MV-4-11 (cell line): ENCODE measurements around the gene APH1B.
"Not testable (repeated sequence)": the region's sequence is repeated elsewhere in the genome, so short reads cannot be mapped to it uniquely, and the experiment has no call there.

Source experiments
- DNase-seq: peaks from one replicate; lab custom pipeline; 2025; lab: John Stamatoyannopoulos, UW

Gene APH1B

DNA sequence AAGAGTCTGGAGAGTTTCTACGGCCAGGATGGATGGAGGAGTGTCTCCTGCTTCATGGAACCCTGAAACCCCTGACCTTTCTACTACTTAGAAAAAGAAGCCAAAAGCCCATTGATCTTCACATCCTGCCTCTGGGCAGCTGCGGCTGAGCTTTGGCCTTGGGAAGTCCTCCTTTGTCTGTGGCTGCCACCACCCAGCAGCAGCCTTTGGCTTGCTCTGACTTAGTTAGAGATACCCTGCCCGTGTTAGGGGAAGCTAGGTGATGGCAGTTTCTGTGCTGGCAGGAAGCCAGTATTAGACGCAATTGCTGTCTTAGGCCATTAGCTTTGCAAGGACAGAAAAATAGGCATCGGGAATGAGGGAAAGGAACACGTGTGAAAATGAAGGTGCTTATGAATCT, 18.8 kb downstream of the APH1B start:
- no peak for DNase-seq

DNA sequence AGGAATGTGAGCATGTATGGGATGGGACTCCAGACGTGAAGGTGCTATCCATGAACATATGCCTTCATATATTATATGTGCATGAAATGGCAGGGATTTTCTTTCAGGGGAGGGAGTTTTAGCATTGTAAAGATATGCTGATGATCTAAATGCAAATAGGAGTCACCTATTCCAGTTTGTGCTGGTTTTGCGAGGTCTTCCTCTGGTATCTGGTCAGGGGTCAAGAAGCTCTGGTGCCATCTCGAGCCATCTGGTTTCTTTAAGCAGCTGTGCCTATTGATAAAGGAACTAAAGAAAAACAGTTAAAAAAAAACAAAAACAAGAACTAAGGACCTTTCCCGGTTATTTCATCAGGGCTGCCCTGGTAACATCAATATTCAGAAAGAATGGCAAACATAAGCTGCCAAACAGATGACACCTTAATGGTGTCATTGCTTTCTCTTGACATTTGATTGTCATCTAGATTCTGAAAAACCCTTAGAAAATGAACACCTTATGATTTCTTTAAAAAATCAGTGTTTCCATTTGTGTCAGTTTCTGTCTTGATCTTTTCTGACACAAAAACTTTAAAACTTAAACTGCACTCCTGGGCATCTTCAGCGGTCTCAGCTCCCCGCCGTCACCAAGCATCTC, 22.7 kb downstream of the APH1B start:
- no peak for DNase-seq

DNA sequence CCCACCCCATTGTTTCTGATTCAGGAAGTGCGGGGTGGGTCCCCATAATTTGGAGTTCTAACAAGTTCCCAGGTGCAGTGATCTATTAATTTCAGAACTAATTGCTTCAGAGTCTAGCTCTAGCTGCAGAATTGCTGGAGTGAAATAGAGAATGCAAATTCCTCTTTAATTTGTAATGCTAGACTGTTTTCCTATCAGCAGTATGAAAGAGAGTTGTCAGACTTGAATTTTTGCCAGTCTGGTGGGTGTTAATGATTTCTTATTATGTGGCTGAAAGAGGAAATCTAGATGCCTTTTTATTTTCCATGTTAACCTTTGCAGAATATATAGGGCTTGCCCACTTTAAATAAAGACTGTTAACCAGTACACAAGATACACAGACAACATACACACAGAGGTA, 23.7 kb downstream of the APH1B start:
- no peak for DNase-seq

DNA sequence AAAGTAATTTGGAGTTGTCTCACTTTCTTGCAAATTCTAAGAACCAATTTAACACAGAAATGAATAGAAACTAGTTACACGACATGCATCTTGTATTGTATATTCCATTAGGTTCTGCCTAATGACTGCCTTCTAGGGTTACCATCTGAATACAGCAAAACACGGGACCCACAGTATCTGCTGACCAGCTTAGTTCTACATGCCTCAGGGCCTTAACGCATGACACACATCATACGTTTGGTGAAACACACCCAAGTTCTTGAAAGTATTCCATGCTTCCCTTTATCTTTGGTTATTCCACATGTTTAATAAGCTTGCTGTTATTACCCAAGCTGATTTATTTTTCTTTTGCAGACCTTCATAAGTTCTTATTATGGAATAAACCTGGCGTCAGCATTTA, 27.9 kb downstream of the APH1B start:
- DNase-seq = no peak

DNA sequence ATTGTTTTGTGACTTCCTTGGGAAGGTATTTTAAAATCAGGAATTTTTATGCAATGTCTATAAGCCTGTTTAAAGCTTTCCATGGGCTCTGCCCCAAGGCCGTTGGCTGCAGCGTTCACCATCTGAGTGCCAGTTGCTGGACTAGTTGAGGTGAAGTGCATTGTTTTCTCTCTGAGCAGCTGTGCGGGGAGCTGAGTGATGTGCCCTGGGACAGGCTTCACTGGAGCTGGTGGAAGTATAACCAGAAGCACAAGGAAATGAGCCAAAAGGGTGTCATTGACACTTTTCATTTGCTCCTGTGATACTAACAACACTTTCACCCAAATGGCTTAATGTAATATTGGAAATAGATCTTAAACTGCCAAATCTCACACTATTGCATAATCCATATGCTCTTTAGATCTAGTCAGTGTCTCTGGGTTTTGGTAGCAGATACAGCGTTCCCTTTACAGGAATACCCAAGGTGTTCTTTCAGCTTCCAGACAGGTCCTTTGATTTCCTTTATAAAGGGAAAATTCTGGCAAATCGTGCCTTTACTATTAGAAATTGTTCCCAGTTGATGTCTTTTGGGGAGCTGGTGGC, 29.2 kb downstream of the APH1B start:
- no peak for DNase-seq

DNA sequence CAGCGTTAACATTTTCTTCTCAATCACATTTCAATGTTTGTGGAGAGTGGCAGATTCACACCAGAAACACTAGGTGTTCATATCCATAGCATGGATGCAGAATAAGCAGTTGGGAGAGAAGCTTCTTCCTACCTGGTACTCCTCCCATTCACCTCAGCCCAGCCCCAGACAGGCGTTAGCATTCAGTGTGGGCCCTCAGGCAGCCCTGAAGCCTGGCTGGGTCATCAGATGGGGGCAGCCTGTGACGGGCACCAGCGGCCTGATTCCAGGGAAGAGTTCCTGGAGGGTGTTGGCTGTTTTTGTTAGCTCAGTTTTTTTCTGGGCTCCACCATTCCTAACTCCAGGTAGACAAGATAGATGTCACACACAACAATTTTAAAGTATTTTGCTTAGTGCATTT, 31.1 kb downstream of the APH1B start:
- no peak for DNase-seq

DNA sequence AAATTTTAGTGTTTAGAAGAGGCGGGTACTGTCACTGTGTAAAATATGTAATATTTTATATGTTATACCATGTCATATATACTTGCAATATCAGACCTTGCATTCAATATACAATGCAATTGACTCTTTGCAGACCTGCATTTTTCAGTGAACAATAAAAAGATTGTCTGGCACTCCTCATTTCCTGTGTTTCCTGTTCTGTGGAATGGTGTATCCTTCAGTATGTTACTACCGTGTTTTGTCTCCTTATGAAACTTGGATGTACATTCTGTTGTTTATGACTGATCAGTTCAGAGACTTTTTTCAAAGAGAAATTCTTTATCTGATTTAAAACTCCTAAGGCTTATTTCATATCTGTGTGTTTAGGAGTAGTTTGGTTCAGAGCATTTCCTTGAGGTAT, 31.5 kb downstream of the APH1B start:
- no peak for DNase-seq

DNA sequence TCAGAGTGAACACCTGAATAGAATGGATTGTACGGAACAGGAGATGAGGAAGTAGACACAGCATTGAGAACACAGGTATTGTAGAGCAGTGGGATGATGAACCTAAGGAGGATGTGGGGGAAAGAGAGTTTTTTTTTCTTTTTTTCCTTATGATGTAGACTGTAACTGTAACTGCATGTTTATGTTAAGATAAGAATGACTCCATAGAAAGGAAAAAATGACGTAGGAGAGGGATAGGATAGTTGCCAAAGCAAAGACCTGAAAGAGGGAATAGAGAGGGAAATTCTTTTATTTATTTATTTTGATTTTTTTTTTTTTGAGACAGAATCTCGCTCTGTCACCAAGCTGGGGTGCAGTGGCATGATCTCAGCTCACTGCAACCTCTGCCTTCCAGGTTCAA, 33.2 kb downstream of the APH1B start:
- DNase-seq = no peak

DNA sequence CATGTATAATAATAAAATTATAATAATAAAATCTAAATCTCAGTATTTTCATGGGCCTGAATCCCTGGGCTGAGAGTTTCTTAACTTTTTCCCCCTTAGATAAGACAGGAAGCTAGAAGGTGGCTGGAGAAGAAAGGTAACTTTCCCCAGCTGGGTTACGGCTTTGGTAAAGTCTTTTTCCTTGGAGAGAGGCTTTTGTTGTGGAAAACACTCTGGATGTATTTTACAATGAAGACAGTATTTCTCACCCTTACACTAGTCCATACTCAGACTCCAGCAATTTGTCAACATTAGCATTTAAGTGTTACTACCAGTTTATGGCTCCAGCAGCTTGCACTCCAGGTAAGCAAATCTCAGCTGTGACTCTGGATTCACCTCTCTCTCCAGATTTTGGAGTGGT, 34.9 kb downstream of the APH1B start:
- no peak for DNase-seq

DNA sequence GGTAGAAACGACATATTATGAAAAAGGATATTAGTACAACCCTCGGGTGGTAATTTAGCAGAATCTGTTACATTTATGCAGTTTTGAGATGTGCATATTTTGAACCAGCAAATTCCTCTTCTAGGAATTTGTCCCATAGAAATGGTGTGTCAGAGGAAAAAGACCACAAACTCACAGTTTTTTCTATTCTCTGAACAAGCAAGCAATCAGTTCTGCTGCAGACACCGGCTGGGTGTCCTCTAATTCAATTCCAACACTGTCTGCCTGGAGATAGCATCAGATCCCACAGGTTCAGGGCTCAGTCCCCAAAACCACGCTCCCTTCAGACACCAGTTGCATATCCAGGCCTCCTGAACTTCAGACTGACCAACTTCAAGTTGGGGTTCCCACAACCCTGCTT, 36.4 kb downstream of the APH1B start:
- no peak for DNase-seq

DNA sequence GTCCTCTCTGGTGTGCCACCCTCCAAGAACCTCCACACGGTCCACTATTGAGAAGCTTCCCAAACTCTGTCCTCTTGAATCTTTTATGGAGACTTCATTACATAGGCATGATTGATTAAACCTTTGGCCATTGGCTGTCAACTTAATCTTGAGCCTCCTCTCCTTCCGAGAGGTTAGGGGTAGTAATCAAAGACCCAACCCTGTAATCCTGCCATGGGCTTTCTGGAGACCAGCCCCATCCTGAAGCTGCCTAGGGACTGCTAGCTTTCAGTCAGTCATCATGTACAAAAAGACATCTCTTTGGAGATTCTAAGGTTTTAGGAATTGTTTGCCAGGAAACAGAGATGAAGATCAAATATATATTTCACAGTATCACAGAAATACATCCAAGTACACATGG, 37.0 kb downstream of the APH1B start:
- DNase-seq = no peak

DNA sequence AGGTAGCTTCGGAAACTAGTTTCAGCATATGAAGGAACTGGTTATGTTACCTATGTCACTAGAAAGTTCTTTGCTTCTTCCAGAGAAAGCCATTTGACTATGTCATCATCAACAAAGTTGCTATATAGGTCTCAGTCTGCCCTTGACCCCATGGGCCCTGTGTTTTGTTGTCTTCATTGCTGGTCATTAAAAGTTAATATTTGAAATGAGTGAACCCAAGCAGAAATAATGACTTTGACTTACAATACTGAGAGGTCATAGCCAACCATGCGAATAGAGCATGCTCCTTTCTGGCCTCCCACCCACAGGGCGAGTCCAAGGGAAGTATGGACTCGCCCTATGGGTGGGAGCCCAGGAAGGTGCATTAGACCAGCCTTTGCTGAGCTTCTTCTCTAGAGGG, 40.9 kb downstream of the APH1B start:
- no peak for DNase-seq

DNA sequence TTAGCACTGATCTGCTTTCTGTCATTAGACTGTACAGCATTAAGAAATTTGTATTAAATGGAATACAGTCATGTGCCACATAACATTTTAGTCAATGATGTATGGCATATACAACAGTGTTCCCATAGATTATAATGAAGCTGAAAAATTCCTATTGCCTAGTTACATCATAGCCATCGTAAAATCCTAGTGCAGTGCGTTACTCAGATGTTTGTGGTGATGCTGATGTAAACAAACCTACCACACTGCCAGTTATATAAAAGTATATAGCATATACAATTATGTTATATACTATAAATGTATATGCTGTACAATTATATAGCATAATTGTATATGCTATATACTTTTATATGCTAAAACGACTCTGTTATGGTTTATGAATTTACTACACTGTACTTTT, 41.7 kb downstream of the APH1B start:
- DNase-seq = no peak

DNA sequence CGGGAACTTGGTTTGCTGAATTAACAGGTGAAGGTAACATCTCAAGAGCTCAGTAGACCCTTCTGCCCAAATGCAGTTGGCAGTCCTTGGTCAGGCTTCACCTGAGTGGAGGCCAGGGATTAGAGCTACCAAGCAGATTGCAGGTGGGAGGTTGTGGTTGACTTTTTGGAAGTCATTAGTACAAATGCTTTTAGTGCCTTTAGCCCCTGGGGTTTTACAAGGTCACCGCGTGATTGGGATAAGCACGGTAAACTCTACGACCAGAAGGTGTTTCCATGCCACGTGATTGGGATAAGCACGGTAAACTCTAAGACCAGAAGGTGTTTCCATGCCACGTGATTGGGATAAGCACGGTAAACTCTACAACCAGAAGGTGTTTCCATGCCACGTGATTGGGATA, 43.0 kb downstream of the APH1B start:
- not testable (repeated sequence) for DNase-seq

DNA sequence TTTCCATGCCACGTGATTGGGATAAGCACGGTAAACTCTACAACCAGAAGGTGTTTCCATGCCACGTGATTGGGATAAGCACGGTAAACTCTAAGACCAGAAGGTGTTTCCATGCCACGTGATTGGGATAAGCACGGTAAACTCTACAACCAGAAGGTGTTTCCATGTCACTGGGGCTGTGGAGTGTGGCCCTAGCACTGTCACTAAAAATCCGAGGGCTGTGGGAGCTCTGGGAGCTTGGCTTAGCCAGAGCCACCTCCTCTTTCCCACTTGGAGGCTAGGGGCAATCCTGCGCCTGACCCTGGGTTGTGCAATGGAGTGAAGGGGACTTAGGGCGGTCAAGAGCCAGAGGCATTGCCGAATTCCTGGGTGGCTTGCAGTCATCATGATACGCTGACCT, 43.6 kb downstream of the APH1B start:
- not testable (repeated sequence) for DNase-seq

DNA sequence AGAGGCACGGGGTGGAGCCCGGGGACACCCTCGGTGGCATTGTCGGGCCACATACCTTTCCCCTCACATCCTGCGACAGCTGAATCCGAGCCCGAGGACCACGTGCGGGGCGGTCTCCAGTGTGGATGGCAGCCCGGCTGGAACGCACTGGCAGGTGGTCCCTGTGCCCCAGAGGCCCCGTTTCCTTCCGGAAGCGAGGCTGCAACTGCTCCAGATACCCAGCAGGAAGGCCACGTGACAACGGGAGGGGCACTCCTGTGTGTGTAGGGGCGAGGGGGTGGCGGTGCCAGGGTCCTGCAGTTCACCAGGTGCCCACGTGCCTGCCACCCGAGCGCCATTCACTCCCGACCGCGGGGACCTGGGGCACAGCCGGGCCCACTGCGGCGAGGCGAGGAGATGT, 44.1 kb downstream of the APH1B start:
- DNase-seq = no peak

DNA sequence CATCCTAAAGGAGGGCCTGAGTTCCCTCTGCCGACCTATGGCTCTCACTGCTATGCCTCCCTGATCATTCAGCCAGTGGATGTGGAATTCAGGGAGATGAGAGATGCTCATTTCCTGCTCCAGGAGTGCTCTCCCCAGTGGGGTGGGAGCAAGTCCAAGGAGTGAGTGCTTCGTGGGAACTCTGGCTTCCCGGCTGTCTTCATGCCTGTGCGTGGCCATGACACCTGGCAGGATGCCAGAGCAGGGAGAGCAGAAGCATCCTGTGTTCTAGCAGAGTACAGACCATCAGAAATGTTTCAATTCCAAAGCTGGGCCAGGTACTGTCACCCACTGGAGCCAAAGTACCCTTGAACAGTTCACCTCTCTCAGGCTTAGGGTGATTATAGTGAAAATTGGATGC, 45.1 kb downstream of the APH1B start:
- no peak for DNase-seq

DNA sequence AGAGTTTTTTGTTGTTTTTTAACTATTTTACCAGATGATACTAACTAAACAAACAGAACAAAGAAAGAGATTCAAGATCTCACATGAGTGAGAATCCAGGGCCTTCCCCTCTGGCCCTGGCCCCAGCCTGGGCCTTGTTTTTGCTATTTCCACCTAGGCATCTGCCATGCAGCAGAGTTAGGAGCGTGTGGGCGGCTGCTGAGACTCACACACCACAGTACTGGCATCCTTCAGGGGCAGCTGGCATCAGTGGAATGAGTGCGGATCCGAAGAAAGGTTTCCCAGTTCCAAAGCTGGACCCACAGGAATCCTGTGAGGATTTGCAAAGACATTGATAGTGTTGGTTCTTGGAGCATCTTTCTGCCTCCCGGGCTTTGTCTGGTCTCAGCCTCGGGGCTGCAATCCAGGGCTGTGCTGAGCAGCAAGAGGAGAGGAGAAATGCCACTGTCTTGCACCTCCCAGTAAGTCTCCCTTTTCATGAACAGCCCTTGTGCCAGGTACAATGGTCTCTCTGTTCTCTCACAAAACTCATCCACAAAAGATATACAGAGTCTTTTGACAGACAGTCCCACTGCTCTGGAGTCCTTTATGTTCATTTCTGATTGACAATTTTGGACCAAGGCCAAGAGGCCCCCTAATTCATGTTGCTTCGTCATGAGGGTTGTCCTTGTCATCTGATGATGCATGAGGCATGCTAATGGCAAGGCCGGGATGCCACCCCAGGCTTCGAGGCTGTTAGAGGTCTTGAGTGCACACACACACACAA, 46.6 kb downstream of the APH1B start:
- no peak for DNase-seq

DNA sequence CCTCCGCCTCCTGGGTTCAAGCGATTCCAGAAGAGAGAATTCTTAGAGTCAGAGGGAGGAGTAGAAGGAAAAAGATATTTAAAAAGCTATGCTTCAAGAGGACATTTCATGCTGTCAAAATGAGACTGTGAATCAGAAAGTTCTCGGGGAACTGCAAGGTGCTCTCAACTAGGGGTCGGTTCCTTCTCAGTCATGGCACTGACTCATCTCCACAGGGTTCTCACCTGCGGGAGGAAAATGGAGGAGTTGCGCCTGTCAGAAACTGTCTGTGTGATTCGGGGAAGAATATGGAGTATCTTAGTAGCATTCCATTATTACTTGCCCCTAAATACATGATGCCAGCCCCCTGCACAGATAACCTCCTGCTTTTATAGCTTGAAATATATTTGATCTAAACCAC, 47.4 kb downstream of the APH1B start:
- no peak for DNase-seq

DNA sequence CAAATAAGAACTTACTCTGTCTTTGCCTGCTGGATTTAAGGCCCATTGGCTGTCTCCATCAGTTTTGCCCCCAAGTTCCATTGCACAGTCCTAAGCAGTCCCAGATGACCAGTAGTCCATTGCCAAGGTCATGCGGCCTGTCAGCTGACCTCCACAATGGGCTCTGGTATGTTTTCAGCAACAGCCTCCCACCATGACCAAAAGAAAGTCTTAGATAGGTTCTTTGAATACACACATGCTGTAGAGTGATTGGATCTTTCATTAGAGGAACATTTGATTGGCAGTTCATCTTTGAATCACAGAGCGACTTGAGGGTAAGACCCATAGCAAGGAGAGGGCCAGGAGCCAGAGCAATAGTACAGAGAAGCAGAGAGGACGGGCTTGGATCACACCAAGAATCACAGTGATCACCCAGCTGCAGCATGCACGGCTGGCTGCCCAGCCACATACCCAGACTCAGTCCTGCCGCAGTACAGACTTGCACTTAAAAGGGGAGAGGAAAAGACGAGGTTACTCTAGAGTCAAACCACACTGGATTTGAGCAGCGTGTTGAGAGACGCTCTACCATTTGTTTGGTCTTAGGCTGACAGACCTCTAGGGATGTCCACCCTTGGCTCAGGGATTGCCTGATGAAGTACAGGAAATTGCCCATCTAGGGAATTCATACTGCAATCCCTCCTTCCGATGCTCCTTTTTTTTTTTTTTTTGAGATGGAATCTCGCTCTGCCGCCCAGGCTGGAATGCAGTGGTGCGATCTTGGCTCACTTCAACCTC, 50.4 kb downstream of the APH1B start:
- DNase-seq = no peak

DNA sequence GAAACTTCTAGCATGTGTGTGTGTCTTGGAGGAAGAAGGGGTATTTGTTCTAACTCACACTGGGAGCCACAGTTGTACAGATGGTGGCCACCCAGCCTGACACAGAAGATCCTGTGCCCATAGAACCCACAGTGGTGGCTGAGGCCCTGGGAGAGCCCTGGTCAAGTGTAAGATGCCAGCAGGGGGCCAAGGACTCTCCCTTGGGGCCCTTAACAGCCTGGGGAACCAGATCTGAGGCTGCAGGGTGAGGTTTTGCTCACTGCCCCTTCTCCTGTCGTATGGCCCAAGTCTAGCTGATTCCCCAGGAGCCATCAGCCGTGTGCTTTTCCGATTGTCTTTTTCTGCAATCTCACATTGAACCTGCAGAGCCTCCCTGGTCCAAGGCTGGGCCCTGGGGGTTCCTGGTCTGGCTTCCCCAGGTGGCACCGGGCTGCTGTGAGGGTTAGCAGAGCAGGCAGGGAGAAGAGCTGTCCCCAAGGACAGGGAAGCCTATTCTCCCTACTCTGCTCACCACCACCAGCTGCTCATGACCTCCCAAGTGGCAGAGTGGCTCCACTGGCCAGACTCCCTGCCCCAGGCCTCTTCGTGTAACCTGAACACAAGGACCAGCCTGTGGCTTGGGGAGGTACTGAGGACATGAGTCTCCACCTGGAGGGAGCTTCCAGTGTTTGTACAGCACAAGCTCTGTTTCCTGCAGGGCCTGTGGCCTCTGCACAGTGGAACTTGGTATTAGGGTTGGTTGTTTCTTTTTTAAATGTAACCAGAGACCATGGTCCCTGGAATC, 52.4 kb downstream of the APH1B start:
- DNase-seq = no peak

DNA sequence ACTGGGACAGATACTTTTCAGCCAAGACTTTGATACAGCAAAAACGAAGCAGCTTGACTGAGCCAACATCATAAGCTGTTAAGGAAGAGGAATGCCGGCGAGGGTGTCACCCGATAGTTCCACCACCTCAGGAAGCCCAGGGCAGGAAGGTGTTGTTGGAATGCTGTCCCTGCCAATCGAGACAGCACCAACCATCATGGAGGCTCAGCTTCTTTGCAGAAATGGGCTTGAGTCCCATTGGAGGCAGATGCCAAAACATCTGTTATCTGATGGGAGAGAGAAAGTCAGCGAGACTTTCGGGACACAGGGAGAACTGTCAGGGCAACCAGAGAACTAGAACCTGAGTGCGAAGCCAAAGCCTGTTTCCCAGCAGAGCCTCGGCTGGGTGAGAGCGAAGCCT, 53.5 kb downstream of the APH1B start:
- no peak for DNase-seq
